ENCODE data around the gene UBE4A.

The UBE4A gene

GRCh38 chr11:118435893-118436624, 76.7 kb downstream of the UBE4A start, which contains the start of gene KMT2A:
KMT2A (plus strand) TSS chr11:118436492; CDS start chr11:118436513, 21 bp downstream.
- in situ Hi-C loops (cut with HindIII; ENCODE audit: low sequenced_read_pairs): no loop called here

GRCh38 chr11:118436639-118437207, 77.3 kb downstream of the UBE4A start:
- in situ Hi-C loops (cut with HindIII; ENCODE audit: low sequenced_read_pairs): no loop called here

- in situ Hi-C loops (cut with HindIII; ENCODE audit: low sequenced_read_pairs): no loop called here
Measured at GRCh38 chr11:118437208-118438125, 78.1 kb downstream of the UBE4A start.

- in situ Hi-C loops (cut with HindIII; ENCODE audit: low sequenced_read_pairs): no loop called here
Measured at GRCh38 chr11:118438314-118438931, 79.0 kb downstream of the UBE4A start.

- in situ Hi-C loops (cut with HindIII; ENCODE audit: low sequenced_read_pairs): no loop called here
Measured at GRCh38 chr11:118439646-118440045, 80.2 kb downstream of the UBE4A start.

GRCh38 chr11:118441770-118442275, 82.4 kb downstream of the UBE4A start:
- in situ Hi-C loops (cut with HindIII; ENCODE audit: low sequenced_read_pairs): no loop called here

GRCh38 chr11:118442301-118442700, 82.9 kb downstream of the UBE4A start:
- in situ Hi-C loops (cut with HindIII; ENCODE audit: low sequenced_read_pairs): no loop called here

- in situ Hi-C loops (cut with HindIII; ENCODE audit: low sequenced_read_pairs): no loop called here
Measured at GRCh38 chr11:118442908-118443589, 83.6 kb downstream of the UBE4A start.

GRCh38 chr11:118443590-118444218, 84.3 kb downstream of the UBE4A start:
- in situ Hi-C loops (cut with HindIII; ENCODE audit: low sequenced_read_pairs): no loop called here

GRCh38 chr11:118447423-118447822, 88.0 kb downstream of the UBE4A start:
- in situ Hi-C loops (cut with HindIII; ENCODE audit: low sequenced_read_pairs): no loop called here

GRCh38 chr11:118448294-118448693, 88.9 kb downstream of the UBE4A start:
- in situ Hi-C loops (cut with HindIII; ENCODE audit: low sequenced_read_pairs): no loop called here
